ENCODE measurements around the gene DGKD. TPM values are rescaled to one million over a fixed set of nuclear protein-coding genes. Genes with fewer than 3 reads are reported as not detected.

DGKD gene
- total RNA-seq, 1 donor from 2014 or later = 6.7 TPM

GRCh38 chr2:233479616-233480489 lies 125.6 kb downstream of the DGKD start:
- ATAC-seq = no peak

GRCh38 chr2:233480490-233481202 lies 126.4 kb downstream of the DGKD start:
- peak; percentile 75 for ATAC-seq

GRCh38 chr2:233481368-233482142 lies 127.3 kb downstream of the DGKD start:
- ATAC-seq = peak; percentile 69

- no peak for ATAC-seq
These were observed 128.3 kb downstream of the DGKD start for GRCh38 chr2:233482616-233483015.

- no peak for ATAC-seq
These were observed 131.4 kb downstream of the DGKD start for GRCh38 chr2:233485726-233486125.

GRCh38 chr2:233486357-233486756 lies 132.1 kb downstream of the DGKD start:
- ATAC-seq = no peak

GRCh38 chr2:233486778-233487552 lies 132.7 kb downstream of the DGKD start:
- no peak for ATAC-seq

GRCh38 chr2:233487748-233488345 lies 133.6 kb downstream of the DGKD start:
- no peak for ATAC-seq

GRCh38 chr2:233489143-233489542 lies 134.8 kb downstream of the DGKD start:
- ATAC-seq = no peak

- ATAC-seq = no peak
These were observed 135.4 kb downstream of the DGKD start for GRCh38 chr2:233489666-233490065.

- peak; percentile 58 for ATAC-seq
These were observed 136.5 kb downstream of the DGKD start for GRCh38 chr2:233490831-233491230.

- peak; percentile 61 for ATAC-seq
These were observed 137.0 kb downstream of the DGKD start for GRCh38 chr2:233491326-233491725.

- ATAC-seq = peak; percentile 90
These were observed 137.8 kb downstream of the DGKD start for GRCh38 chr2:233492078-233492477.

- peak; percentile 70 for ATAC-seq
These were observed 138.5 kb downstream of the DGKD start for GRCh38 chr2:233492751-233493150.

- no peak for ATAC-seq
These were observed 141.5 kb downstream of the DGKD start for GRCh38 chr2:233495503-233496496.

- ATAC-seq = no peak
These were observed 143.4 kb downstream of the DGKD start for GRCh38 chr2:233497692-233498091.

- no peak for ATAC-seq
These were observed 143.8 kb downstream of the DGKD start for GRCh38 chr2:233498126-233498525.

GRCh38 chr2:233499928-233500327 lies 145.6 kb downstream of the DGKD start:
- ATAC-seq = no peak

GRCh38 chr2:233501198-233502076 lies 147.1 kb downstream of the DGKD start:
- no peak for ATAC-seq
